ENCODE measurements around the gene MGAT4B.

Gene MGAT4B

GRCh38 chr5:179772351-179772750, 34.3 kb downstream of the MGAT4B start:
- TF ChIP-seq CTCF (IDR thresholded peaks at IDR 0.05), result no peak

- no peak for TF ChIP-seq CTCF (IDR thresholded peaks at IDR 0.05)
Observed at GRCh38 chr5:179771311-179771895, 35.3 kb downstream of the MGAT4B start.

GRCh38 chr5:179769796-179770195, 36.9 kb downstream of the MGAT4B start:
- TF ChIP-seq CTCF (IDR thresholded peaks at IDR 0.05), result no peak

GRCh38 chr5:179769271-179769670, 37.4 kb downstream of the MGAT4B start:
- no peak for TF ChIP-seq CTCF (IDR thresholded peaks at IDR 0.05)

- TF ChIP-seq CTCF (IDR thresholded peaks at IDR 0.05), result no peak; the same call in 1 of the 2 replicates
Observed at GRCh38 chr5:179768326-179769085, 38.2 kb downstream of the MGAT4B start.

- TF ChIP-seq CTCF (IDR thresholded peaks at IDR 0.05), result no peak
Observed at GRCh38 chr5:179767496-179768100, 39.1 kb downstream of the MGAT4B start.

- TF ChIP-seq CTCF (IDR thresholded peaks at IDR 0.05), result no peak
Observed at GRCh38 chr5:179766726-179767455, 39.8 kb downstream of the MGAT4B start.

All from LNCAP (cell line).